ENCODE results near the gene GAB2. TPM values are rescaled to one million over a fixed set of nuclear protein-coding genes. Genes with fewer than 3 reads are reported as not detected.

The GAB2 gene
- total RNA-seq, 1 donor from 2014 or later: 22.4 TPM

DNA sequence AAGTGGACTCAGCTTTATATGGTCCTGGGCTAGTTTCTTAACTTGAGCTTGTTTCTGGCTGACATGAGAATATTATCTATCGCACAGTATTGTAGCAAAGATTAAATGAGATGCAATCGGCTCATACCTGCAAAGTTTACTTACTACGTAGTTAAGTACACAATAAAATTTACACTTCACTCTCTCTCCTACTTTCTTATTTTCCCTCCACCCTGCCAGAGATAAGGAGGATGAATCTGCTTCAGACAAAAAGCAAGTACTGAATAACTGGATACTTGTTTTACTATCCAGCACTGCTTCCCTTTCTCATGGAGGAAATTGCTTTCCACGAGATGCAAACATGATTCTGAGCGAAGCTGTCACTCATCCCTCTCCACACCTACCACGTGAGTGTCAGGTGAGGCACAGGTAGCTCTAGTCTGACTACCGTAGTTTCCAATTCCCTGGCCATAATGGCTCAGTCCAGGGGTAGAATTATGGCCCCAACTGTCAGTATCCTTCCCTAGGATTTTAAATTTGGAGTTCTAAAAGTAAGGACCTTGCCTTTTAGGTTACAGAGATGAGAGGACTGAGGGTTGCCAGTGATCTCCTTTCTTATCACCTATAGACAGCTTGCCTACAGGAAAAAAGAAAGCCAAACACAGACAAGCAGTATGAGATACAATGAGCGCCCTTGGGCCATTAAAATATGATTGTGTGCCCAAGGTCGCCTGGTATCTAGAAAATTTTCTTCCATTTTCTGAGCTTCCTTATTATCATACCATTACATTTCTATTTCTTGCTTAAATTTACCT is 39.8 kb downstream of the GAB2 start:
- H3K27me3 Mint-ChIP-seq: no peaks in the 10 kb centered on the region
- no peak overlapping the region for H3K4me3 Mint-ChIP-seq
- no peak overlapping the region for H3K27ac Mint-ChIP-seq
- peaks cover 8% of the 10 kb centered on the region for H3K9me3 Mint-ChIP-seq
- ChIA-PET CTCF (no interaction called here), POLR2A (interaction anchor here (0.5 kb wide), 1 partner anchor 125 kb away, joined by 3 read pairs; no protein-coding TSS in a partner anchor)
- H3K4me1 Mint-ChIP-seq: peaks cover 19% of the 10 kb centered on the region
- no peak for ATAC-seq (ENCODE audit: low read depth)
- peaks cover 11% of the 10 kb centered on the region for H3K36me3 Mint-ChIP-seq (ENCODE audit: low read depth)
- DNase-seq: no peak
- TF ChIP-seq, protein P1, sequence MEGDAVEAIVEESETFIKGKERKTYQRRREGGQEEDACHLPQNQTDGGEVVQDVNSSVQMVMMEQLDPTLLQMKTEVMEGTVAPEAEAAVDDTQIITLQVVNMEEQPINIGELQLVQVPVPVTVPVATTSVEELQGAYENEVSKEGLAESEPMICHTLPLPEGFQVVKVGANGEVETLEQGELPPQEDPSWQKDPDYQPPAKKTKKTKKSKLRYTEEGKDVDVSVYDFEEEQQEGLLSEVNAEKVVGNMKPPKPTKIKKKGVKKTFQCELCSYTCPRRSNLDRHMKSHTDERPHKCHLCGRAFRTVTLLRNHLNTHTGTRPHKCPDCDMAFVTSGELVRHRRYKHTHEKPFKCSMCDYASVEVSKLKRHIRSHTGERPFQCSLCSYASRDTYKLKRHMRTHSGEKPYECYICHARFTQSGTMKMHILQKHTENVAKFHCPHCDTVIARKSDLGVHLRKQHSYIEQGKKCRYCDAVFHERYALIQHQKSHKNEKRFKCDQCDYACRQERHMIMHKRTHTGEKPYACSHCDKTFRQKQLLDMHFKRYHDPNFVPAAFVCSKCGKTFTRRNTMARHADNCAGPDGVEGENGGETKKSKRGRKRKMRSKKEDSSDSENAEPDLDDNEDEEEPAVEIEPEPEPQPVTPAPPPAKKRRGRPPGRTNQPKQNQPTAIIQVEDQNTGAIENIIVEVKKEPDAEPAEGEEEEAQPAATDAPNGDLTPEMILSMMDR (IDR thresholded peaks at IDR 0.05): no peak
- intact Hi-C loops (cut with micrococcal nuclease): loop anchor here (2.0 kb wide), 1 partner anchor 15 kb away; no protein-coding TSS in a partner anchor

DNA sequence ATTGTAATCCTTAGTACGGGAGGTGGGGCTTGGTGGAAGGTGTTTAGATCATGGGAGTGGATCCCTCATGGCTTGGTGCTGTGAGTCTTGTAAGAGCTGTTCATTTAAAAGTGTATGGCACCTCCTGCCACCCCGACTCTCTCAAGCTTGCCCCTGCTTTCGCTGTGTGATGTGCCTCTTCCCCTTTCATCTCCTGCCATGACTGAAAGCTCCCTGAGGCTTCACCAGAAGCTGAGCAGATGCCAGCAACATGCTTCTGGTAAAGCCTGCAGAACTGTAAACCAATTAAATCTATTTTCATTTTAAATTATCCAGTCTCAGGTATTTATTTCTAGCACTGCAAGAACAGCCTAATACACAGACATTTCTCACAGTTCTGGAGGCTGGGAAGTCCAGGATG is 40.8 kb downstream of the GAB2 start:
- H3K4me3 Mint-ChIP-seq: no peak overlapping the region
- ChIA-PET POLR2A (no interaction called here), CTCF (no interaction called here)
- peaks cover 28% of the 10 kb centered on the region for H3K4me1 Mint-ChIP-seq
- H3K27me3 Mint-ChIP-seq: no peaks in the 10 kb centered on the region
- intact Hi-C loops (cut with micrococcal nuclease): loop anchor here (2.0 kb wide), 1 partner anchor 14 kb away; no protein-coding TSS in a partner anchor
- H3K36me3 Mint-ChIP-seq (ENCODE audit: low read depth): peaks cover 11% of the 10 kb centered on the region
- DNase-seq (no peak), ATAC-seq (ENCODE audit: low read depth) (no peak)
- TF ChIP-seq, protein P1 (IDR thresholded peaks at IDR 0.05): no peak
- peaks cover 8% of the 10 kb centered on the region for H3K9me3 Mint-ChIP-seq
- no peak overlapping the region for H3K27ac Mint-ChIP-seq

- DNase-seq (no peak), ATAC-seq (ENCODE audit: low read depth) (no peak)
- peaks cover 42% of the 10 kb centered on the region for H3K4me1 Mint-ChIP-seq
- TF ChIP-seq, protein P1 (IDR thresholded peaks at IDR 0.05): no peak
- CTCF ChIA-PET: no interaction called here
- H3K27ac Mint-ChIP-seq: no peak overlapping the region
- no peaks in the 10 kb centered on the region for H3K27me3 Mint-ChIP-seq
- no peak overlapping the region for H3K4me3 Mint-ChIP-seq
- H3K9me3 Mint-ChIP-seq: peaks cover 8% of the 10 kb centered on the region
- peaks cover 11% of the 10 kb centered on the region for H3K36me3 Mint-ChIP-seq (ENCODE audit: low read depth)
- intact Hi-C loops (cut with micrococcal nuclease): no loop called here
- POLR2A ChIA-PET: no interaction called here
Observed at GRCh38 chr11:78374917-78375316, 42.7 kb downstream of the GAB2 start.

GRCh38 chr11:78373689-78374088 is 43.9 kb downstream of the GAB2 start:
- TF ChIP-seq, protein P1 (IDR thresholded peaks at IDR 0.05): no peak
- intact Hi-C loops (cut with micrococcal nuclease): no loop called here
- Mint-ChIP-seq H3K4me1 (peaks cover 31% of the 10 kb centered on the region), H3K27ac (no peak overlapping the region), H3K27me3 (no peaks in the 10 kb centered on the region), H3K4me3 (no peak overlapping the region), H3K9me3 (peaks cover 8% of the 10 kb centered on the region), H3K36me3 (ENCODE audit: low read depth) (peaks cover 11% of the 10 kb centered on the region)
- ATAC-seq (ENCODE audit: low read depth): no peak
- DNase-seq: no peak
- ChIA-PET CTCF (no interaction called here), POLR2A (no interaction called here)

DNA sequence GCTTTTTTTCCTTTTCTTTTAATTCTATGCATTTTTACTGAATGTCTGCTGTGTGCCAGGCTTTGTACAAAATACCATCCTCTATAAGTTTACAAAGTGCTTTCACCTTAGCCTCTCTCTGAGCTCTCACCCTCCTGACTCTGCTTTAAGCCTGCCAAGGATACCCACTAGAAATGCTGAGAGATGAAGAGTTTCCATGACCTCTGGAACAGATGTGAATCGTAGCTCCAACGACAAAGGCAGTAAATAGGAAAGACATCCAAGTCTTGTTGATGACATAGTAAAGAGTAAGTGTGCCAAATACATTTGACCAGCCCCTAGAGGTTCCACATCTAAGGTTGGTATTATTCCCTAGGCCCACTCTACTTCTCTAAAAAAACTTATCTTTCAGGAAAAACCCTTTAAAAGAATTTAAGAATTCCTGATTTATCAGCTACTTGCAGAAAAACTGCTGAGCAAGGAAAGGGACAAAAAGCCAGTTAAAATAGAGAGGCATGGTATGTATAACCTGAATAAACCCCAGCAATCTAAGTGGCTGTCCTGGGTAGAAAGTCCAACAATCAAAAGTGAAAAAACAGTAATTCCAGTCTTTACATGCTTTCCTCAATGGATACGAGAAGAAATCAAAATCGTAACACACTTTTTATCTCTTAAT is 45.4 kb downstream of the GAB2 start:
- intact Hi-C loops (cut with micrococcal nuclease): no loop called here
- no peak overlapping the region for H3K27ac Mint-ChIP-seq
- ATAC-seq (ENCODE audit: low read depth): no peak
- peaks cover 4% of the 10 kb centered on the region for H3K9me3 Mint-ChIP-seq
- peaks cover 6% of the 10 kb centered on the region for H3K36me3 Mint-ChIP-seq (ENCODE audit: low read depth)
- no peaks in the 10 kb centered on the region for H3K27me3 Mint-ChIP-seq
- TF ChIP-seq, protein P1 (IDR thresholded peaks at IDR 0.05): no peak
- POLR2A ChIA-PET: interaction anchor here (0.9 kb wide), 2 partner anchors 10 to 25 kb away, joined by 3 read pairs; no protein-coding TSS in a partner anchor
- CTCF ChIA-PET: interaction anchor here (1.0 kb wide), 1 partner anchor 144 kb away, joined by 3 read pairs; no protein-coding TSS in a partner anchor
- H3K4me3 Mint-ChIP-seq: no peak overlapping the region
- H3K4me1 Mint-ChIP-seq: peaks cover 26% of the 10 kb centered on the region
- no peak for DNase-seq
